Bronchial epithelial cell (primary cell): ENCODE data around the gene GRAMD1A. TPM values are rescaled to one million over a fixed set of nuclear protein-coding genes. Genes with fewer than 3 reads are reported as not detected.

Experiments
- DNase-seq: peaks from one replicate; pipeline ENCODE4 v3.0.0-alpha.2; 2010; ENCODE audit warnings: low read depth
- FAIRE-seq: peaks from 2 replicates; lab custom pipeline; 2011; peaks lifted over from hg19 to GRCh38; lab: Jason Lieb, UNC
- H3K27me3 ChIP-seq: 2 replicates; pipeline ENCODE4 v1.5.1; 2011; ENCODE audit warnings: low read length; ENCODE audit not compliant: control insufficient read depth, insufficient read depth
- H3K36me3 ChIP-seq: 2 replicates; pipeline ENCODE4 v1.5.1; 2011; ENCODE audit warnings: low read length; ENCODE audit not compliant: control insufficient read depth, insufficient read depth
- H3K4me3 ChIP-seq: 2 replicates; pipeline ENCODE4 v1.5.1; 2011; ENCODE audit warnings: mild to moderate bottlenecking, low read depth, low read length, control low read depth
- total RNA-seq: library from RNA; depleted of rRNA; stranded (reverse); fragments of >200 nt; gene quantifications from 2 replicates; pipeline ENCODE4 v1.2.1, GENCODE V29; 2014
- TF ChIP-seq, protein P1 (sequence below): IDR thresholded peaks from 2 replicates; pipeline ENCODE4 v1.5.1; 2011; ENCODE audit warnings: mild to moderate bottlenecking, moderate library complexity, low read length, control low read depth, inconsistent platforms; ENCODE audit not compliant: insufficient read depth, severe bottlenecking

Gene GRAMD1A
- total RNA-seq, 1 donor from 2014 or later: 7.9 TPM

DNA sequence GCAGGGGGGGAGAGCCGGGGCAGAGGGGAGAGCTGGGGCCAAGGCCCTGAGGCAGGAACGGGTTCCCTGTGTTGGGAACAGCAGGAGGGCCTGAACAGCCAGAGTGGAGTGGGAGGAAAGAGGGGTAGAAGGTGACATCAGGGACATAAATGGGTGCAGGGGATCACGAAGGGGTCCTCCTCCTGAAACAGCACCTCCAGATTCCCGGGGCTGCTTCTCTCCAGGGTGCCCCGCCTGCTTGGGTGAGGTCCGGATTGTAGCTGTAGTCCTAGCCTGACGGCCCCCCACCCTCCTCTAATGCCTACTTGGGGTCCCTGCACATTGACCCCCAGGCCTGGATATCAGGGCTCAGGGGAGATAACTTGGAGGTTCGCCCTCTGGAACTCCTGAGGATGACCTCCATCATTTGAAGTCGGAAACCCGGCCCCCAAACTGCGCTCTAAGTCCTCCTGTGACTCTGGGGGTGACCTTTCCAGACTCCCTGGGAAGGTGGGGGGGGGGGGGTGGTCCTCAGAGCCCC, 29.7 kb downstream of the GRAMD1A start:
- Histone ChIP-seq H3K4me3 (peak overlapping the region; percentile 14), H3K27me3 (peaks cover 12% of the 10 kb centered on the region), H3K36me3 (peaks cover 8% of the 10 kb centered on the region)
- TF ChIP-seq, protein P1, sequence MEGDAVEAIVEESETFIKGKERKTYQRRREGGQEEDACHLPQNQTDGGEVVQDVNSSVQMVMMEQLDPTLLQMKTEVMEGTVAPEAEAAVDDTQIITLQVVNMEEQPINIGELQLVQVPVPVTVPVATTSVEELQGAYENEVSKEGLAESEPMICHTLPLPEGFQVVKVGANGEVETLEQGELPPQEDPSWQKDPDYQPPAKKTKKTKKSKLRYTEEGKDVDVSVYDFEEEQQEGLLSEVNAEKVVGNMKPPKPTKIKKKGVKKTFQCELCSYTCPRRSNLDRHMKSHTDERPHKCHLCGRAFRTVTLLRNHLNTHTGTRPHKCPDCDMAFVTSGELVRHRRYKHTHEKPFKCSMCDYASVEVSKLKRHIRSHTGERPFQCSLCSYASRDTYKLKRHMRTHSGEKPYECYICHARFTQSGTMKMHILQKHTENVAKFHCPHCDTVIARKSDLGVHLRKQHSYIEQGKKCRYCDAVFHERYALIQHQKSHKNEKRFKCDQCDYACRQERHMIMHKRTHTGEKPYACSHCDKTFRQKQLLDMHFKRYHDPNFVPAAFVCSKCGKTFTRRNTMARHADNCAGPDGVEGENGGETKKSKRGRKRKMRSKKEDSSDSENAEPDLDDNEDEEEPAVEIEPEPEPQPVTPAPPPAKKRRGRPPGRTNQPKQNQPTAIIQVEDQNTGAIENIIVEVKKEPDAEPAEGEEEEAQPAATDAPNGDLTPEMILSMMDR: no peak
- FAIRE-seq (no peak), DNase-seq (no peak)

DNA sequence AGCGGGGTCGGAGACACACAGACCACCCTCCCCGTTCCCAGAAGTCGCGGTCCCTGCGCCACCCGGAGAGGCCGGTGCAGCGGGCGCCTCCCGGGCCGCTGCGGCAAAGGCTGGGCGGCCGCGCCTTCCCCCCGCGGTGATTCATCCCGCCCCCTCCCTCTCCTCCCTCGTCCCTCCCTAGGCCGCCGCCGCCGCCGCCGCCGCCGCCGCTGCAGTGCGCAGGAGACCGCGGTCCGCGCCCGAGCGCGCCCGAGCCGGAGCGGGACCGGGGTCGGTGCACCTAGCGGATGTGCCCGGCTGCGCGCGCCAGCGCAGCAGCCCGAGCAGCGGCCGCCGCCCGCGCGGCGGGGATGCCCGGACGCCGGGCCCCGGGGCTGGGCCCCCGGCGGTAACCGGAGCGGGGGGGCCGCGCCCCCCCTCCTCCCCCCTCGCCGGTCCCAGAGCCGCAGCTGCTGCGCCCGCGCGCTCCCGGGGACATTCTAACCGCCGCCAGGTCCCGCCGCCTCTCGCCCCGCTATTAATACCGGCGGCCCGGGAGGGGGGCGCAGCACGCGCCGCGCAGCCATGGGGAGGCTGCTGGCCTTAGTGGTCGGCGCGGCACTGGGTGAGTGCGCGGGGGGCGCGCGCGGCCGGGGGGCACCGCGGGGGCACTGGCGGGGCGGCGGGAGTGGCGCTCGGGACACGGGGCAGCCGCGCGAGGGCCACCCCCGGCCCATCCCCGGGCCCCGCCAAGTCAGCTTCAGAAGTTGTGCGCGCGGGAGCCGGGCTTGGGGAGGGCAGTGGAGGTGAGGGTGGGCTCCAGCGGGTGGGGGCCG, 30.3 kb downstream of the GRAMD1A start, which contains the start of gene SCN1B:
Gene SCN1B (plus strand): TSS at position 214 of the 815 bp plus-strand sequence. CDS start 351 bp downstream, at position 565.
- DNase-seq: peak; percentile 30
- FAIRE-seq: no peak
- Histone ChIP-seq H3K4me3 (peak within 1 kb of the TSS; percentile 26), H3K27me3 (peaks cover 12% of the 10 kb centered on the region), H3K36me3 (peaks cover 4% of the 10 kb centered on the region)
- TF ChIP-seq, protein P1: no peak

DNA sequence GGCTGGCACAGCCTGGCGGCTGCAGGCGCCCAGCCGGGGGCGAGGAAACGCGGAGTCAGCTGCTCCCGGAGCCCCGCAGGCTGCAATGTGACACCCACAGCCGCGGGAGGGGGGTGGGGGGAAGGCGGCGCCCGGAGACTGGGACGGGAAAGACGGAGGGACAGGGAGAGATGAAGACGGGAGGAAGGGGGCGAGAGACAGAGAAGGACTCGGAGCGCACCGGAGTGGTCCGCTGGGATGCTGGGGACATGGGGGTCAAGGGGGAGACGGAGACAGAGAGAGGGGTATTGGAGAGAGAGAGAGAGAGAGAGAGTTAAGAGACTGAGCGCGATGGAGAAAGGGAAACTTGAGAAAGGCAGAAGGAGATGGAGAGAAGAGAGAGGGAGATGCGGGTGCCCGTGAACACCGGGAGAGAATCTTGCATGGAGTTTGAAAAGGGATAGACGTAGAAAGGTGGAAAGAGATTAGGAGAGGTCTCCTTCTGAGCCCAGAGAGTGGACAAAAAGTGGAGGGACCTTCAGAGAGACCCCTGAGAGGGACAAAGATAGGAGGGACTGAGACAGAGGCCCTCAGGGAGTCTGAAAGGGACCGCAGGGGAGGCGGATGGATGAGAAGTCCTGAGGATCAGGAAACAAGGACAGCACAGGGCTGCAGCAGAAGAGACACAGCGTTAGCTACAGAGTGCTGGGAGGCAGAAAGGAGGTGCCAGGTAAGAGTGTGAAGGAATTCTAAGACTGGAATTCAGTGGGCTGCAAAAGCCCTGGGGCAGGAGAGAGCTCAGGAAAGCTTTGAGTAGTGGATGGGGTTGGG, 31.2 kb downstream of the GRAMD1A start:
- Histone ChIP-seq H3K27me3 (peaks cover 12% of the 10 kb centered on the region), H3K36me3 (peaks cover 2% of the 10 kb centered on the region), H3K4me3 (peak overlapping the region; percentile 26)
- FAIRE-seq (no peak), DNase-seq (no peak)
- TF ChIP-seq, protein P1: no peak

DNA sequence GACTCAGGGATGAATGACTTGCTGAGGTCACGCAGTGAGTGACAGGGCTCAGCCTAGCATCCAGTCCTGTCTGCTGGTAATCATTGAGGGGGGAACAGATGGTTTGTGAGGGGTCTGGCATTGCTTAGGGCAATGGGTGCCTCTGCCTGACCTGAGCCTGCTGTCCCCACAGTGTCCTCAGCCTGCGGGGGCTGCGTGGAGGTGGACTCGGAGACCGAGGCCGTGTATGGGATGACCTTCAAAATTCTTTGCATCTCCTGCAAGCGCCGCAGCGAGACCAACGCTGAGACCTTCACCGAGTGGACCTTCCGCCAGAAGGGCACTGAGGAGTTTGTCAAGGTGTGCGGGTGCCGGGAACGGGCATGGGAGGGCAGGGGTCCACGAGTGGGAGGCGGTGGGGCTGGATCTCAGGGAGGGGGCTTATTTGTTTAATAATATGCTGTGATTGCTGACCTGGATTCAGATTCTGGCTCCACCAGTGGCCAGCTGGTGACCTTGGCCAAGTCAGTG, 32.3 kb downstream of the GRAMD1A start:
- TF ChIP-seq, protein P1: no peak
- peaks cover 1% of the 10 kb centered on the region for H3K36me3 ChIP-seq
- no peak for DNase-seq
- no peak for FAIRE-seq
- H3K27me3 ChIP-seq: peaks cover 12% of the 10 kb centered on the region
- no peak overlapping the region for H3K4me3 ChIP-seq

DNA sequence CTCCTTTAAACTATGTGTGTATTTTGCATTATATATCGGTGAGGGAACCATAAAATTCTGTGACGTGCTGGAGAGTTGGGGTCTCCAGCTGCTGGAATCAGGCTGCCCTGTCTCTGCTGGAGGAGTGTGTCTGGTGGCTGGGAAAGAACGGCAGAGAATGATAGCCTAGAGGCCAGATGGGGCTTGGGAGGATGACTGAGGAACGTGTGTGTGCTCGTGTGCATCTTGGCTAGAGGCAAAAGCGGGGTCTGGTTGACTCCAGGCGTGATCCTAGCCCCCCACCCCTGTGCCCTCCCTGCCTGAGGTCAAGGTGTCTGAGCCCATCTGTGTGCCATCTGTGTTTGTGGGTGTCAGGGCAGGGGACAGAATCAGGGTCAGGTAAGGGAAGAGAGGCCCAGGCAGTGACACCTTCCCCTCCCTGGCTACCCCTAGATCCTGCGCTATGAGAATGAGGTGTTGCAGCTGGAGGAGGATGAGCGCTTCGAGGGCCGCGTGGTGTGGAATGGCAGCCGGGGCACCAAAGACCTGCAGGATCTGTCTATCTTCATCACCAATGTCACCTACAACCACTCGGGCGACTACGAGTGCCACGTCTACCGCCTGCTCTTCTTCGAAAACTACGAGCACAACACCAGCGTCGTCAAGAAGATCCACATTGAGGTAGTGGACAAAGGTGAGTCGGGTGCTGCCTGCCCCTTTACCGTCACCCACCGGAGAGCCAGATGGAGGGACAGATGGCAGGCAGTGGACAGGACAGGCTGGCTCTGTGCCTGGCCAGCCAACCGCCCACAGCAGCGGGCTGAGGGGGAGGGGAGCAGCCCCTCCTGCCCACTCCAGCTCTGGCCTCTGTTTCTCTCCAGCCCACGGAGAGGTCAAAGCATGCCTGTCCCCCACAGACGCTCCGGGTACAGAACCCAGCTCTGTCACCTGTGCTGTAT, 33.2 kb downstream of the GRAMD1A start:
- FAIRE-seq: no peak
- H3K27me3 ChIP-seq: peaks cover 12% of the 10 kb centered on the region
- DNase-seq: no peak
- H3K36me3 ChIP-seq: no peaks in the 10 kb centered on the region
- no peak overlapping the region for H3K4me3 ChIP-seq
- TF ChIP-seq, protein P1: no peak
